Epithelial cell of esophagus (primary cell): Measurements from ENCODE around the gene IL17RA.

Experiments used
- DNase-seq: peaks from one replicate; pipeline ENCODE4 v3.0.0; 2010; ENCODE audit warnings: low read depth
- H3K4me3 ChIP-seq: 2 replicates; pipeline ENCODE4 v1.5.1; 2011; ENCODE audit warnings: mild to moderate bottlenecking, low read length, control low read depth
- TF ChIP-seq, protein P1 (sequence below): IDR thresholded peaks from 2 replicates; pipeline ENCODE4 v1.5.1; 2011; ENCODE audit warnings: low read depth, mild to moderate bottlenecking, low read length, control low read depth, inconsistent platforms; ENCODE audit not compliant: insufficient read depth; ENCODE audit errors: missing control alignments

The IL17RA gene

DNA sequence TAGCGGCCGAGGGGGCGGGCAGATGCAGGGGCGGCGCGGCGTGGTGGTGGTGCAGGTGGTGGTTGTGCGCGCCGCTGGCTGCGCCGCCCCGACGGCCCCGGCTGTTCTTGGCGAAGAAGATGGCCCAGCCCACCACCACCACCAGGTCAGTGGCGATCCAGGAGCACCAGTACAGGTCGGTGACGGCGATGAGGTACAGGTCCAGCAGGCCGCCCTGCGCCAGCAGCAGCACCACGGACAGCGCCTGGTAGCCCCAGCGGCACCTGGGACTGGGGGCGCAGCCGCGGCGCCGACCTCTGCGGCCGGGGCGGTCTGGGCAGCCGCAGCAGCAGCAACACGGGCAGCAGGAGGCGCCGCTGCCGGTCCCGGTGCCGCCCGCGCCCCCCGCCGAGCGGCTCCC, 35.5 kb downstream of the IL17RA start:
- DNase-seq: peak; percentile 57

DNA sequence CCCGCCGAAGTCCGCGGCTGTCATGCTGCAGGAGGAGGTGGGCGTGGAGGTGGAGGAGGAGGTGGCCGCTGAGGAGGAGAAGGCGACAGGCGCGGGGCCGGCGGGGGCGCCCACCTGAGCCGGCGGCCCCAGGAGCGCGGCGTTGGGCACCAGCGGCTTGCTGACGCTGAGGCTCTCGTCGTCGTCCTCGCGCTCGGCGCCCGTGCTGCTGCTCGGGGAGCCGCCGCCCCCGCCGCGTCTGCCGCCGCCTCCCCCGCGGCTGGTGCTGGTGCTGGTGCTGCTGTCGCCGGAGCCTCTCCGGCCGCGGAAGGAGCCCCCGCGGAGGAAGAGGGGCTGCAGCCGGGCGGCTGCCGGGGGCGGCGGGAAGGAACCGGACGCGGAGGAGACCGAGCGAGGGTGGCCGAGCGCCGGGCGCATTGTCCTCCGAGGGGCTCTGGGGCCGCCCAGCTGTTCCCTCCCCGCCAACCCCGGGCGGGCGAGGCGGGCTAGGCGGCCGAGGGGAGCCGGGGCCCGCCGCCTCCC, 36.0 kb downstream of the IL17RA start:
- peak; percentile 13 for DNase-seq
- no peak overlapping the region for H3K4me3 ChIP-seq
- TF ChIP-seq, protein P1, sequence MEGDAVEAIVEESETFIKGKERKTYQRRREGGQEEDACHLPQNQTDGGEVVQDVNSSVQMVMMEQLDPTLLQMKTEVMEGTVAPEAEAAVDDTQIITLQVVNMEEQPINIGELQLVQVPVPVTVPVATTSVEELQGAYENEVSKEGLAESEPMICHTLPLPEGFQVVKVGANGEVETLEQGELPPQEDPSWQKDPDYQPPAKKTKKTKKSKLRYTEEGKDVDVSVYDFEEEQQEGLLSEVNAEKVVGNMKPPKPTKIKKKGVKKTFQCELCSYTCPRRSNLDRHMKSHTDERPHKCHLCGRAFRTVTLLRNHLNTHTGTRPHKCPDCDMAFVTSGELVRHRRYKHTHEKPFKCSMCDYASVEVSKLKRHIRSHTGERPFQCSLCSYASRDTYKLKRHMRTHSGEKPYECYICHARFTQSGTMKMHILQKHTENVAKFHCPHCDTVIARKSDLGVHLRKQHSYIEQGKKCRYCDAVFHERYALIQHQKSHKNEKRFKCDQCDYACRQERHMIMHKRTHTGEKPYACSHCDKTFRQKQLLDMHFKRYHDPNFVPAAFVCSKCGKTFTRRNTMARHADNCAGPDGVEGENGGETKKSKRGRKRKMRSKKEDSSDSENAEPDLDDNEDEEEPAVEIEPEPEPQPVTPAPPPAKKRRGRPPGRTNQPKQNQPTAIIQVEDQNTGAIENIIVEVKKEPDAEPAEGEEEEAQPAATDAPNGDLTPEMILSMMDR: no peak

More for the DNA sequence above, 35.5 kb downstream of the IL17RA start:
- H3K4me3 ChIP-seq: no peak overlapping the region
- TF ChIP-seq, protein P1: no peak

DNA sequence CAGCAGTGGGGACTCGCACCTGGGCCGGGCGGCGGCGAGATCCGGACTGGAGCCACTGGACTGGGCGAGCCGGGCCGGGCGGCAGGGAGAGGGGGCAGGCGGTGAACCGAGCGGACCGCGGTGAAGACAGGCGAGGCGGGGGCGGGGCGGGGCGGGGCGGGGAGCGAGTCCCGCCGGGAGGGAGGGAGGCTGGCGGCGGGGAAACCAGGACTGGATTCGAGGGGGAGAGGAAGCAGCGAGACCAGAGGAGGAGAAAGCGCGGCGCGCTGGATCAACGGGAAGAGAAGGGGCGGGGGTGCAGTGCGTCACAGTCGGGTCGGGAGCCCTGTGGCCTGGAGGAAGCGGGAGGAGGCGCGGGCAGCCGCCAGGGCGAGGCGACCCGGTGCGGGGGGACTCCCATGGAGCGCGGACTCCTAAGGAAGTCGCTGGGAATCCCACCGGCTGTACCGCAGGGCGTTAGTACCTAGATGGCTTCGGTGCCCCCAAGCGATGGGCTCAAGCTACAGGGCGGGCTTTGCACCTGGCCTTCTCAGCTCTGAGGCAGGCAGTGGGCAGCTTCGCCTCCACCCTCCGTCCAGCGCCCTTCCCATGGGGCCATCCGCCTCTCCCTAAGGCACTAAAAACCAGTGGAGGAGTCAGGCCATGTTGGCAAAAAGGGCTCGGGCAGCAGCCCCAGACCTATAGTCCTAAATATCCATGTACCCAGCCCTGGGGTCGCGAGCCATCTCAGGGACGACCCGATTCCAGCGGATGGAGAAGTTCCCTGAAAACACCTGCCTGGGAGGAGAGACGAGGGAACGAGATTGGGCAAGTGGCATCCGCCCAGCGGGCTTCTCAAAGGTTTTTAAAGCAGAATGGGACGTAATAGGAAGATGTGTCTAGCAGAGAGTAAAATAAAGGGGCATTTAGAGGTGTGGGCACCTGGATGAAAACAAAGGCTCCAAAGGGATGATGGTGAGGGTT, 36.7 kb downstream of the IL17RA start, which contains the start of gene TMEM121B:
Gene TMEM121B (minus strand): TSS at position 128 of the 963 bp plus-strand sequence. CDS start 233 bp downstream, outside the sequence.
- peak; percentile 50 for DNase-seq
- peak within 1 kb of the TSS; percentile 5 for H3K4me3 ChIP-seq
- TF ChIP-seq, protein P1: no peak

DNA sequence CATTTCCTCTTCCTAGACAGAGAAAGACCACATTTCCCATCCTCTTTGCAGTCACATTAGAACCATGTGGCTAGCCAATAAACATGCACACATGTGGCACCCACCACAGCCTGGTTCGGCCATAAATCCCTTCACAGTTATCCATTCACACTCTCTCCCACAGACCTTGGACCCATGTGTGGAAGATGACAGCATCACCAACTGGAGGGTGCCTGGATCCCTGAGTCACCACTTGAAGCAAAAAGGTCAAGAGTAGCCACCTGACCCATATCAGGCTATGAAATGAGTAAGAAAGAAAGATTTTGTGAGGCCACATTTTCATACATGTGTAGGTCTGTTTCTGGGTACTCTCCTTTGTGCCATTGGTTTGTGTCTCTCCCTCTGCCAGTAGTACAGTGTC, 45.4 kb downstream of the IL17RA start:
- TF ChIP-seq, protein P1: no peak
- no peak overlapping the region for H3K4me3 ChIP-seq
- DNase-seq: no peak

DNA sequence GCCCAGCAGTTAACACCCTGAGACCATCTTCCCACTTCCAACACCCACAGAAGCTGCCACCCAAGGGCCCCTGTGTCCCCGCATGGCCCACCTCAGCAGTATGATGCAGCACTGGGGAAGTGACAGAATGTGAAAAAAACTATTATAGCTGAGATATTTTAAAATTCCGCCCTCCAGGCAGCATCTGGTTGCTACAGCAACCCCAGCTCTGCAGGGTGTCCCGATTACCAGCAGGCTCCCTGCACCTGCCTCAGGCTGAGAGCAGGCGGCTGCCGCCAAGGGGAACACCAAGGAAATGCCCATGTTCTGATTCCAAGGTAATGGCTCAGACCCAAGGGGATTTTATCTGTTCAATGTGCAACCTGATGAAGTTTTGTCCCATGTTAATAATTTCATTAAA, 46.9 kb downstream of the IL17RA start:
- TF ChIP-seq, protein P1: no peak
- no peak for DNase-seq

DNA sequence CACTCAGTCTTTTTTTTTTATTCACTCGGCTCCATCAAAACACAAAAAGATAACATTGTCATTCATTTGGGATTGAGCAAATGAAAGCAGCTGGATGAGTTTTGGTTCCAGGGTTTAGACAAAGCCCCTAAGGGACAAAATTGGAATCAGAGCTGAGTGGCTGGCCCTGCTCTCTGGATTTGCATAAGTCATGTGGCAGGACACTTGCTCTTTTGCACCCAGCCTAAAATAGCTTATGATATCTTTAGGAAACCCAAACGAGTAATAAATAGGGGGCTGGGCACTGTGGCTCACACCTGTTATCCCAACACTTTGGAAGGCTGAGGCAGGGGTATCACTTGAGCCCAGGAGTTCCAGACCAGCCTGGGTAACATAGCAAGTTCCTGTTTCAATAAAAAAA, 47.3 kb downstream of the IL17RA start:
- no peak overlapping the region for H3K4me3 ChIP-seq
- no peak for DNase-seq
- TF ChIP-seq, protein P1: no peak

More for the DNA sequence above, 46.9 kb downstream of the IL17RA start:
- no peak overlapping the region for H3K4me3 ChIP-seq
